ENCODE results near the gene MSANTD3.
"Not testable (repeated sequence)": the region's sequence is repeated elsewhere in the genome, so short reads cannot be mapped to it uniquely, and the experiment has no call there.

The MSANTD3 gene, protein sequence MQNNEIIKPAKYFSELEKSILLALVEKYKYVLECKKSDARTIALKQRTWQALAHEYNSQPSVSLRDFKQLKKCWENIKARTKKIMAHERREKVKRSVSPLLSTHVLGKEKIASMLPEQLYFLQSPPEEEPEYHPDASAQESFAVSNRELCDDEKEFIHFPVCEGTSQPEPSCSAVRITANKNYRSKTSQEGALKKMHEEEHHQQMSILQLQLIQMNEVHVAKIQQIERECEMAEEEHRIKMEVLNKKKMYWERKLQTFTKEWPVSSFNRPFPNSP

DNA sequence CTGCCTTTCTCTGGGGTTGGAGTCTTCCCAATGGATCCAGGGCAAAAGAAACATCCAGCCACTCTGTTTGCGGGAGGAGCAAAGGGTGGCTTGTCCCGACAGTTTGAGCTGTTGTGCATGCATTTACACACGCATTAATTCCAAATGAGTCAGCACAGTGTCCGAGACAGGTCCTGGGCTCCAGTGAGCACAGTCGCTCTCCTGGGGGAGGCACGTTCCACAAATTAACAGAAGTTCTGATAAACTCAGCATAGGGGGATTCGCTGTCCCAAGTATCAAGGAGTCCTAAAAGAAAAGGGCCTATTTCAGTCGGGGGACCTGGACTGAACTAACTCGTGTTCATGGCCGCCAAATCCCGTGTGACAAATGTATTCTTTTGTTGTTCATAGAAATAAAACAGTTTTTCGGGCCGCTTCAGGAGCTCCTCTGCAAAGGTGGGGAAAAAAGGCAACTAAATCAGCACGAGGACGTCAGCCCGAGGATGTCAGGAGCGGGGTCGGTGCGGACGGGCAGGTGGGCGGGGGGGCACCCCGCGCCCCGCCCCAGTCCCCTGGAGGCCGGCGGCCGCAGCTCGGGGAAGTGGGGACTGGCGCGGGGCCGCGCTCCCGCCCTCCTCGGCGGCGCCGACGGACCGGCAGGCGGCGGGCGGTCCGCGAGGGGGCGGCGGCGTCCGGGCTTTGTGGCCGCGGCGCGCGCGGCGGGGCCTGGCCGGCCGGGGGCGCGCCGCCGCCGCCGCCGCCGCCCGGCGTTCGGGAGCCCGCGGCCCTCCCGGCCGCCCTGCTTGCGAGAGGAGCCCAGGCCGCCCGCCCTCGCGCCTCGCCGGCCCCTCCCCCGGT, at the start of gene MSANTD3:
MSANTD3 (plus strand) TSS at position 614 of the 836 bp plus-strand sequence. CDS start 14,796 bp downstream, outside the sequence.
- DNase-seq, result peak; percentile 62

DNA sequence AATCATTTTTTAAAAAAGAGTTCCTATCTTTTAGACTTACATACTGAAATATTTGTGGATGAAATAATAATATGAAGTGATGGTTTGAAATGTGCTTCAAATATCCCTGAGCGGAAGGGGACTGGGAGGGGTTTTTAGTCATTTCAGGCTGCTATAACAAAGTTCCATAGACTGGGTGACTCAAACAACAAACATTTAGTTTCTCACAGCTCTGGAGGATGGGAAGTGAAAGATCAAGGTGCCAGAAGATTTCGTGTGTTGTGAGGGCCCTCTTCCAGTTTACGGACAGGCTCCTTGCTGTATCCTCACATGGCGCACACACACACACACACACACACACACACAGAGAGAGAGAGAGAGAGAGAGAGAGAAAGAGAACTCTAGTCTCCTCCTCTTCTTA, 47.1 kb upstream of the MSANTD3 start:
- DNase-seq, result peak; percentile 91

DNA sequence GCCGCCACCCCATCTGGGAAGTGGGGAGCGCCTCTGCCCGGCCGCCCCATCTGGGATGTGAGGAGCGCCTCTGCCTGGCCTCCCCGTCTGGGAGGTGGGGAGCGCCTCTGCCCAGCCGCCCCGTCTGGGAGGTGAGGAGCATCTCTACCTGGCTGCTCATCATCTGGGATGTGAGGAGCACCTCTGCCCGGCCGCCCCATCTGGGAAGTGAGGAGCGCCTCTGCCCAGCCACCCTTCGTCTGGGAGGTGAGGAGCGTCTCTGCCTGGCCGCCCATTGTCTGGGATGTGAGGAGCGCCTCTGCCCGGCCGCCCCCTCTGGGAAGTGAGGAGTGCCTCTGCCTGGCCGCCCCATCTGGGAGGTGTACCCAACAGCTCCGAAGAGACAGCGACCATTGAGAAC, 34.0 kb upstream of the MSANTD3 start:
- not testable (repeated sequence) for DNase-seq

DNA sequence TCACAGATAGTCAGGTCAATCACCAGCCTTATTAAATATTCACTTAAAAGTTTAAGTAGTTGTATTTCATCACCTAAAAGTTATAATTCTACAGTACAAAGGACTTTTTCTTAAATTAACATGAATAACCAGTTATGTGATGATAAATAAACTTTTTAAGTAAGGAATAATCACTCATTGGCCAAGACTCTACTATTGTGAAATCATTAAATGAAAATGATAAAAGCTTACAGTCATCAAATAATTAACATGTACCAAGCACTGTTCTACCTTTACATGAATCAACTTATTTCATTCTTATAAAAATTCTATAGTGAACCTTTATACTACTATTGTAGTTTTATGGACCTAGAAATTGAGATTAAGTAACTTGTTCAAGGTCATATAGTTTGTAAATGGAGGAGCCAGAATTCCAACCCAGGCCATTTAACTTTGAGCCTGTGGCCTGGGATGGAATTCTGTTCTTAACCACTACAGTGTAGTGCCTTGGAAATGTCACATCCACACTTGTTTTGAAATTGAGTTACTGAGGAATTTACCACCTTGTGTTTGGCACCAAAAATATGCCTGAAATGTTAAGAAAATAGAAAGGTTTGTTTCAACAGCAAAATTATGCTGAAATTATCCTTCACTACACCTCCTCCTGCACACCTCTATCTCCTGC, 32.8 kb upstream of the MSANTD3 start:
- no peak for DNase-seq

DNA sequence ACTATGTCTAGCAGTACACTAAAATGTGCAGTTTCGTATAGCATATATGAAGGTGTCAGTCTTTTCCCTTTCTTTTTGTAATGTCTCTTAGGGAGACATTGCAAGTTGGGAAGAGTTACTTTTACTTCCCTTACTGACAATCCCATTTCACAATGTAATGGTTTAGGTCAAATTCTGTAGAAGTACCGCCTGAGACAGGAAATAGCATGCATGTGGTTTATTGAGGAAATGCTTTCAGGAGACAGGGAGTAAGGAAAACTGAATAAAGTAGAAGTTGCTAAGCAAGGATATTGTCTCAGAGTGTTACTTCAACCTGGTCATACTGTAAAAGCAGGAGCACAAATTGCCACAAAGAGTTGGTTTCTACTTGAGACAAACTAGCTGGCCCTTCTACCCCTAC, 32.1 kb upstream of the MSANTD3 start:
- peak; percentile 12 for DNase-seq

DNA sequence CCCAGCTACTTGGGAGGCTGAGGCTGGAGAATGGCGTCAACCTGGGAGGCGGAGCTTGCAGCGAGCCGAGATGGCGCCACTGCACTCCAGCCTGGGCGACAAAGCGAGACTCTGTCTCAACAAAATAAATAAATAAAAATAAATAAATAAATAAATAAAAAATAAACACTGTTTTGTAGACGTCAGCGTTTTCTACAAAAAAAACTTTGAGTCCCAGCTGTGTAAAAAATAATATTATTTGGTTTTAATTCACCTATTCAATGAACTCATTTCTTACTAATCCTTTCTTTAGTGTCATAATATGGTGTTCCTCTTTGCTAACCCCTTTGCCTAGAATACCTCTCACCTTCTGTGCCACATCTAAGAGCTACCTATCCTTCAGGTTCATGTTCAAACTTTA, 30.2 kb upstream of the MSANTD3 start:
- DNase-seq, result no peak

DNA sequence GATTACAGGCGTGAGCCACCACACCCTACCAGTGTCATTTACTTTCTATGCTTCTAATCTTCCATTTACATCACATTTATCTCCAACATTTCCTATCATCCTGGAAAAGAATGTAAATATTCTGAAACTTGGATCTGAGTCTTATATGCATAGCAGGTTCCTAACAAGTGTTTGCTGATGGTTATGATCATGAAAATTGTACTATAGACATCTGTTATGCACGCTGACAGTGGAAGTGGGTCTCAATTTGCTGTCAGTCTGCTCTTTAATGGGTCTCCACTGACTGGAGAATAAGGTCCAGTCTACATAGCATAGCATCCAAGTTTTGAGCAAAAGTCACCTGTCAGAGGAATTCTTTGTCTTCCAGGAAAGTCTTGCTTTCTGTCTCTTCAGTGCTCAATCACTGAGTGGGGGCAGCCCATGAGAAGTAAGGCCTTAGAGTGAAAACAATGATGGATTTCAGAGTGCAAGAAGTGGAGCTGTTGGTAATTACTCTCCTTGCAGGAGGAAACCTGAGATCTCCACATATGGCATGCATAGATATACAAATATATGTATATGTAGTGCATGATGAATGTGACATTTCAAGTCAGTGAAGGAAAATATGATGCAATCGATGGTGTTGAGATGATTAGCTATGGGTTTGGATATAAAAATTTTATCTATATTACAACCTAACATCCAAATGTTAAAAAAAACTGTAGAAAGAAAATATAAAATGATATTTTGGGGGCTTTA, 29.2 kb upstream of the MSANTD3 start:
- DNase-seq, result no peak

DNA sequence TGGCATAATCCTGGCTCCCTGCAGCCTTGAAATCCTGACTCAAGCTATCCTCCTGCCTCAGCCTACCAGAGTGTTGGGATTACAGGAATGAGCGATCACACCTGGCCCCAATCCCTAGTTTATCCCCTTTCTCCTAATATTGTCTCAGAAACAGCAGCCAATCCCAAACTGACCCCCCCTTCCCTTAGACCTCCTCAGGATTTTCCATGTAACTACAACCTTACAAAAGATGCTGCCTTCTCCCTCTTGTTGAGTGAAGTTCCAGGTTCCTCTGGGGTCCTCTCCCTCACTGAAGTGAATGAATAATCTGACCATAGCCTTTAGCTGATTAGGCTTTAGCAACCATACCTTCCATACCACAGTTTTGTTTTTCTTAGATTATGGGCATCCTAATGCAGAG, 25.9 kb upstream of the MSANTD3 start:
- DNase-seq, result no peak

DNA sequence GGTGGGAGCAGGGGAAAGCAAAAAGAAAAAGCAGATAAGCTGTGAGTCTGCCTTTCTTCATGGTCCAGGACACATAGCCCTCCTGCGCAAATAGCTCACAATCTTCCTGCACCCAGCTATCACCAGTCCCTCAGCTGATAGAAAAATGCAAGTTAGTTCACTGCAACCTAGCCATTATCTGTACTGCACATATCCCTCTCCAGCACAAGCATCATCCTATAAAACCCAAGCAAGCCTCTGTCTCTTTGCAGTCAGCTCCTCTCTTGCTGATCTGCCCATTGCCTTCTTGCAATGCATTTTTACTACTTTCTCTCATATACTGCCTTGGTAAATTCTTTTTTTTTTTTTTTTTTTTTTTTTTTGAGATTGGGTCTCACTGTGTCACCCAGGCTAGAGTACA, 20.0 kb upstream of the MSANTD3 start:
- no peak for DNase-seq

DNA sequence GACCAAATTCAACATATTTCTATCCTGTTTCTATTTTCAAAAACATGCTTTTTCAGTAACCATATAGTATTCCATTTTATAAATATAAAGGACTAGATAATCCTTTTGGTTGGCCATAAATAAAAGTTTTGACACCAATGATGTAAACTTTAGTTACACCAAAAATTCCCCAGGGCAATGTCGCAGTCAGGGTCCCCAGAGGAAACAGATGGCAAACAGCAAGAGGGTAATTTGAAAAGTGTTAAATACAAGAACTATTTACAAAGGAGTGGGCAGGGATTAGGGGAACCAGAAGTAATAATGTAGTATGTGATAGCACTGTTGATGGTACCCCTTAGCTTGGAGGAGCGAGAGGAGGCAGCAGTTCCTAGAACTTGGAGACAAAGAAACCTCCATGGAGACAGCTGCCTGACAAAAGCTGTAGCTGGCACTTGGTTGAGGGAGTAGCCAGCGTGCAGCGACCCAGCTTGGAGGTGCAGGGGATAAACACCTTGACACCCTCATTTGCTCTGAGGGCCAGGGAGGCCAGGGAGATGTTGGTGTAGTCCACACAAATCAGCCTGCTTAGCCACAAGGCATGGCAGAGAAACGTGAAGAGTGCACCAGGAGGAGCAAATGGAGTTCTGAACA, 18.3 kb upstream of the MSANTD3 start:
- no peak for DNase-seq

DNA sequence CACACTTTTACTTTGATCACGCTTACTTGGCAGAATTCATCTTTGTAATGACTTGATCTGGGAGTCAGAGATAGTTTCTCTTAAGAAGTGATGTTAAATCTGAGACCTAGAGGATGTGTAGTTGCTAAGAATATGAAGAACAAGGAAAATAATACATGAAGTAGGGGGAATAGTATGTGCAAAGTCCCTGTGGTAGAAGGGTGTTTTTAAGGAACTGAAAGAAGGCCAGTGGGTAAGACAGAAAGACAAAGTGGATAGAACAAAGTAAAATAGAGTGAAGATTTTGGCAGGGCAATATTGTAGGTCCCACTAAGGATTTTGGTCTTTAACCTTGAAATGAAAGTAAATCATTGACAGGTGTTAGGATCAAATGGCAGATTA, 17.8 kb upstream of the MSANTD3 start:
- no peak for DNase-seq

DNA sequence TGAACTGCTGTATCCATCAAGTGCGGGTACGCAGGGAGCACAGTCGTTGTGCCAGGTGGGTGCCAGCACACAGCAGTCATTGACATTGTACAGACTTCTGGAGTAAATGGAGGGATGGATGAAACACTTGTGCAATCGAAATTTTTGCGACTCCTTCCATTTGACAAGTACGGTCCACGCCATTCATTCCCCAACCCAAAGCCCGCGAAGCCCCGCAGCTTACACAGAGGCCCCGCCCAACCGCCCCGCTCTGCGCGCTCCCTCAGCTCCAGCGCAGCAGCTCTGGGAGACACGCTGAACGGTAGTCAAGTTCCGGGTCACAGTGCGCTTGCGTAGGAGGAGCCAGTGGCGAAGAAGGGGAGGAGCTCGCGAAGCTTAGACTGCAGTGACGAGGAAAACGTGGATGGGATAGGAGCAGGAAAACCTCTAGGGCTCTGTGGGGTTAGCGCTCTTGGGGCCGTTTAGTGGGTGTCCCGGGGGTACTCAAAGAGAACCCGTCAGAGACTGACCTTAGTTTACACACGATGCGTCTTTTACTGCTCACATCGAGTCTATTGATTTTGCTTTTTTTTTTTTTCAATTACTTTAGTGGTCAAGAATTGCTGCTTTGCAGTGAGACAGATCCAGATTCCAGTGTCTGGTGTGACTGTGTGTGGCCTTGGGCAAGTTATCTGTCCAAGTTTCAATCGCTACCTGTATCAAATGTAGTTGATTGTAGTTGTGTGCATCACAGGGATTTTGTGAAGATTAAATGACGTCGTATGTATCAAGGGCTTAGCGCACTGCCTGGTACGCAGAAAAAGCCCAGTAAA, 15.3 kb upstream of the MSANTD3 start:
- DNase-seq, result peak; percentile 69

DNA sequence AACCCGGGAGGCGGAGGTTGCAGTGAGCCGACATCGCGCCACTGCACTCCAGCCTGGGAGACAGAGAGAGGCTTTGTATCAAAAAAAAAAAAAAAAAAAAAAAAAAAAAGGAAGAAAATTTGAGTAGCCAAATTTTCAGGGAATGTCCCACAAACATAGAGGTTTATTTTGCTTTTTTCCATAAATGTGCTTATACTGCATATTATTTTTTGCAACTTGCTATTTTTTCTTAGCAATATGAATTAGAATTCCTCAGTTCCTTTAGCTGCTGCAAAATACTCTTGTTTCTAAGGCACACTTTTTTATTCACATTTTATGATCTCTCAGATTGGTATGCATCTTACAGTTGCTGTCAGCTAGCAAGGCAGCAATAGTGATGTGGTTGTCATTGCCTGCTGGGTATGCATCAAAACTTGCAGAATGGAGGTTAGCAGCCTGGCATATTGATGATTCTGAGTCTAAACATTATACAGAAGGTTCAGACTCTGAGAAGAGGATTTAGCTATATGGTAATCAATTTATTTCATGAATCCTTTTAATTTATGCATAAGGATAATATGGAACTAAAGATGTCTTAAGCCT, 13.0 kb upstream of the MSANTD3 start:
- DNase-seq, result no peak

DNA sequence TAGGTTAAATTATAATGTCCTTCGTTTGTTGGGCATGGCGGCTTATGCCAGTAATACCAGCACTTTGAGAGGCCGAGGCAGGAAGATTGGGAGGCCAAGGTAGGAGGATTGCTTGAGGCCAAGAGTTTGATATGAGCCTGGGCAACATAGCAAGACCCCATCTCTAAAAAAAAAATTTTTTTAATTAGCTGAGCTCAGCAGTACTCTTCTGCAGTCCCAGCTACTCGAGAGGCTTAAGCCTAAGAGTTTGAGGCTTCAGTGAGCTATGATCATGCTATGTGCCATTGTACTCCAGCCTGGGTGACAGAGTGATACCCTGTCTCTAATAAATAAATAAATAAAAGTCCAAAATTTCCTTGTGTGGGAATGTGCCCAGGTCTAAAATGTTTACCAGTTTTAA, 9.1 kb upstream of the MSANTD3 start:
- no peak for DNase-seq

DNA sequence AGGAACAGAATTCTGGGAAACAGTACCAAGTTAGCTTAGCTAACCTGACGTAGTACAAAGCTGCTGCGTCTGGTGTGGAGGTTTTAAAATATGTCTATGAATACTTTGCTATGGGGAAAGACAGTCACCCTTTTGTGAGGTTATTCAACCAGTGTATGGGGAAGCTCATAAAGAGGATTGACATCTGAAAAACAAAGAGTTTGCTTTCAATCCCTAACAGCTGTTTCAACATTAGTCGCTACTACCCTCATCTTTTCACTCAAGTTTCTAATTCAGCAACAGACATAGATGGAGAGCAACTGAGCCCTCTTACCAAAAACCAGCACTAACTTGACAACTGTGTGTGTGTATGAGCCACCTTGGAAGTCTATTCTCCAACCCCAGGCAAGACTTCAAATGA, 7.8 kb upstream of the MSANTD3 start:
- no peak for DNase-seq

DNA sequence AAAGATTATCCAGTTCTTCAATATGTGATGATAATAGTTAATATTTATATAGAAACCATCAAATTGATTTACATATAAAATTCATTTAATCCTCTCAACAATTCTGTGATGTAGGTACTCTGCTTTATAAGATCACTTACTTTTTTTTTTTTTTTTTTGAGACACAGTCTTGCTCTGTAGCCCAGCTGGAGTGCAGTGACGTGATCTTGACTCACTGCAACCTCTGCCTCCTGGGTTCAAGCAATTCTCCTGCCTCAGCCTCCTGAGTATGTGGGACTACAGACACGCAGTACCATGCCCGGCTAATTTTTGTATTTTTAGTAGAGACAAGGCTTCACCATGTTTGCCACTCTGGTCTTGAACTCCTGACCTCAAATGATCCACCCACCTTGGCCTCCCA, 5.8 kb upstream of the MSANTD3 start:
- peak; percentile 48 for DNase-seq

DNA sequence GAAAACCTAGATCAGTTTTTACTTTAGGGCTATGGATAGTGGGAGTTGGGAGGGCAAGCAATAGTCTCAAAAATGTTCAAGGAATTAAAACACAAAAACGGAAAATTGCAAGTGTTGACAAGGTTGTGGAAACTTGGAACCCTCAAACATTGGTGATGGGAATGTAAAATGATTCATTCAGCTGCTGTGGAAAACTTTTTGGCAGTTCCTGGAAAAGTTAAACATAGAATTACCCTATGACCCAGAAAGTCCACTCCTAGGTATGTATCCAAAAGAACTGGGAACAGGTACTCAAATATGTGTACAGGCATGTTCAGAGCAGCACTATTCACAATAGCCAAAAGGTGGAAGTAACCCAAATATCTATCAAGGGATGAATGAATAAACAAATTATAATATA, 1.2 kb upstream of the MSANTD3 start:
- DNase-seq, result peak; percentile 19

DNA sequence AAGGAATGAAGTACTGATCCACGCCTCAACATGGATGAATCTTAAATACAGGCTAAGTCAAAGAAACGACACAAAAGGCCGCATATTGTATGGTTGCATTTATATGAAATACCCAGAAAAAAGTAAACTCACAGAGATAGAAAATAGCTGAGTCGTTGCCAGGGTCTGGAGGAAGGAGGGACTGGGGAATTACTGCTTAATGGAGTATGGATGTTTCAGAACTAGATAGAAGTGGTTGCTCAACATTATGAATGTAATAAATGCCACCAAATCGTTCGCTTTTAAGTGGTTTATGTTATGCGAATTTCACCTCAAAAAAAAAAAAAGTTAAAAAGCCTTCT, 784 bp upstream of the MSANTD3 start:
- peak; percentile 34 for DNase-seq

DNA sequence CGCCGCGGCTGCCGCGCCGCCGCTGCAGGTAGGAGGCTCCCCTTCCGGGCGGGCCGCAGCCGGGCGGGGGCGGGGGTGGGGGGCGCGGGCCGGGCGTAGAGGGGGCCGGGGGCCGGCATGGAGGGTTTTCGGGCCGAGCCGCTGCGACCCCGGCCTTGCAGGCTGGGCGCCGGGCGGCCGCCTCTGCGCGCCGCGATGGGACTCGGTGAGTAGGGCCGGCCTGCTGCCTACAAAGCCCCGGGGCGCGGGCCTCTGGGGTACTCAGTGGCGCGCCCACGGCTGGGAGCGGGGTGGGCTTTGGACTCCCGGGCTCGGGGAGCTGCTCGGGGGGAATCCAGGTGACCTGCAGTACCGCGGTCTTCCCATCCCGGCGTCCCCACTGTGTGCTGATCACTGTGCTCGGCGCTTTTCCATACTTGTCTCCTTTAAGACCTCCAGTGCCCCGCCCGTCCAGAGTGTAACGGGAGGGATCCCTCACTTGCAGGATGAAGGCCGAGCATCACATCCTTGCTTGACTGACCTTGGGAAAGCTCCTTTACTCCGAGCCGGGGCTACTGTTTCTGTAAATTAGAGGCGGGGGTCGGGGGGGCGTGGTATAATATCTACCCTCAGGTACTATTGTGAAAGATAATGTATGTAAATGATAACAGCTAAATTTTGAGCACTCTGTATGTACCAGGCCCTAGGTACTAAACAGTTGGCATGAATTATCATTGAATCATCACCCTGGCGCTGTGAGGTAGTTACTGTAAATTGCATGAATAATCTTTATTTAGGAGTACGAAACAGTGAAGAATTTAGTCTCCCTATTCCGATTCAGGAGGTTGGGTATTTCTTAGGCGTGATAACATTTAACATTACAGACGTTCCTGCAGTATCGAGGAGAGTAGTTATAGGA, 672 bp downstream of the MSANTD3 start:
- DNase-seq, result peak; percentile 71

DNA sequence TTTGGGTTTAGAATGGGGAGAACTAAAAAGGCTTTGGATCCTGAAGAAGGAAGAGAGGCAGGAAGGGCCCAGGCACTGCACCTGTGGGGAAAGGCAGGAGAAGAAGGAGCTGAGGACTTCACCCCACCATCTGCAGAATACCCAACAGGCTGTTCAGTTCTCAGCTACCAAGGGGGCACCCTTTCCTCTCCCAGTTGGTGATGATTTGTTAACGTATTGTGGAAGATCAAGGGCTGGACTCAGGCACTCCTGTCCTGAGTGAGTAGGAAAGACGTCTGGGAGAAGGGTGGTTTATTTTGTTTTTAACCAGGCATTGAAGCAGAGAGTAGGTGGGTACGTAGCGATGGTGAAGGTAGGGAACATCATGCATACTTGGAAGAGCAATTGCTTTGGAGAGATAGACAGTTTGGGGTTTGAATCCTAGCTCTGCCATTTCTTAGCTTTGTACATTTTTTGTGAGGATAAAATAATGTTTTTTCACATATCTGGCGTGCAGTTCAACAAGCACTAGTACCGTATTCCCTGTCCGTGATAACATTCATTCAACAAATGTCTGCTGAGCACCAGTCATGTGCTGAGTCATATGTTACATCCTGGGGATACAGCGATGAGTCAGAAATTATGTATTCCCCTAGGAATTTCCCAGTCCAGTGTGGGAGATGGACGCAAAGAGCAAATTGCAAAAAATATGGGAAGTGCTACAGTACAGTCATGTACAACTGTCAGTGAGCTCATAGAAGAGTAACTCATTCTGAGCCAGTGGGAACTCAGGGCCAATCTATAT, 2.1 kb downstream of the MSANTD3 start:
- peak; percentile 100 for DNase-seq

Data from HCEC 1CT (cell line).